H1 (cell line): ENCODE data around the gene MAPT. TPM values are rescaled to one million over a fixed set of nuclear protein-coding genes. Genes with fewer than 3 reads are reported as not detected.

ENCODE experiments used
- CTCF ChIA-PET: fragments of 300-600 bp; sonication (Branson Sonifier 250); formaldehyde crosslinking; loops from one replicate; lab custom pipeline; 2021; ENCODE audit not compliant: partially characterized antibody; lab: Charles Lee
- POLR2A ChIA-PET: fragments of 300-600 bp; sonication (Branson Sonifier 250); formaldehyde crosslinking; loops from one replicate; lab custom pipeline; 2021; ENCODE audit warnings: inconsistent platforms; ENCODE audit not compliant: partially characterized antibody; lab: Charles Lee
- DNase-seq, 2 experiments: peaks; one replicate each; pipeline versions ENCODE4 v3.0.0 to v3.0.0-alpha.2; 2010 to 2022; ENCODE audit warnings: low spot score in 2 of 2, low read depth in 1 of 2, mixed read lengths in 1 of 2
- FAIRE-seq: peaks from 2 replicates; lab custom pipeline; 2011; peaks lifted over from hg19 to GRCh38; lab: Jason Lieb, UNC
- H2AFZ ChIP-seq: 2 replicates; pipeline ENCODE4 v1.8.1; 2012; ENCODE audit warnings: low read length, inconsistent platforms
- H2AK5ac ChIP-seq: 2 replicates; pipeline ENCODE4 v1.6.1; 2013; ENCODE audit warnings: low read depth, low read length
- H2BK120ac ChIP-seq: replicated peaks from 2 replicates; pipeline ENCODE3; 2013; ENCODE audit warnings: low read depth, low read length, inconsistent platforms
- H2BK12ac ChIP-seq: 2 replicates; pipeline ENCODE4 v1.6.1; 2013; ENCODE audit warnings: low read depth, low read length
- H2BK15ac ChIP-seq: 2 replicates; pipeline ENCODE4 v1.6.1; 2013; ENCODE audit warnings: low read length
- H2BK20ac ChIP-seq: 2 replicates; pipeline ENCODE4 v1.6.1; 2013; ENCODE audit warnings: low read length
- H2BK5ac ChIP-seq: 2 replicates; pipeline ENCODE4 v1.6.1; 2013; ENCODE audit warnings: low read depth, low read length
- H3K14ac ChIP-seq: 2 replicates; pipeline ENCODE4 v1.6.1; 2013; ENCODE audit warnings: inconsistent platforms; ENCODE audit not compliant: insufficient read length
- H3K18ac ChIP-seq: 2 replicates; pipeline ENCODE4 v1.6.1; 2013; ENCODE audit warnings: low read length; ENCODE audit errors: extremely low read depth
- H3K23ac ChIP-seq: 2 replicates; pipeline ENCODE4 v1.6.1; 2013; ENCODE audit warnings: inconsistent platforms; ENCODE audit not compliant: insufficient read length
- H3K23me2 ChIP-seq: 2 replicates; pipeline ENCODE4 v1.6.1; 2013; ENCODE audit warnings: low read depth, low read length
- H3K27ac ChIP-seq: 2 replicates; pipeline ENCODE4 v1.6.1; 2011; ENCODE audit warnings: low read depth, low read length, inconsistent platforms
- H3K27me3 ChIP-seq, 4 experiments: replicated peaks in 1 of 4; 1 replicate in 1 of 4; 2 replicates in 3 of 4; pipeline versions ENCODE4 v1.6.1 to v1.8.1; 2011 to 2013; ENCODE audit warnings: low read length in 3 of 4, mild to moderate bottlenecking in 3 of 4, inconsistent platforms in 2 of 4, mixed read lengths in 2 of 4, moderate library complexity in 1 of 4; ENCODE audit not compliant: control insufficient read depth in 3 of 4, insufficient read depth in 3 of 4; ENCODE audit errors: extremely low read depth in 1 of 4
- H3K36me3 ChIP-seq, 4 experiments: 2 replicates each; pipeline versions ENCODE4 v1.6.1 to v1.8.1; 2011 to 2013; ENCODE audit warnings: mild to moderate bottlenecking in 4 of 4, low read length in 3 of 4, moderate library complexity in 2 of 4, control low read depth in 1 of 4, inconsistent platforms in 1 of 4; ENCODE audit not compliant: insufficient read depth in 4 of 4, control insufficient read depth in 2 of 4
- H3K4ac ChIP-seq: replicated peaks from 2 replicates; pipeline ENCODE3; 2013; ENCODE audit warnings: low read length, low read depth, mixed read lengths, inconsistent platforms; ENCODE audit not compliant: insufficient read length
- H3K4me1 ChIP-seq, 4 experiments: replicated peaks in 1 of 4; 1 replicate in 1 of 4; 2 replicates in 3 of 4; pipeline versions ENCODE4 v1.6.1 to v1.8.1; 2011 to 2013; ENCODE audit warnings: low read length in 3 of 4, inconsistent platforms in 2 of 4, mixed read lengths in 1 of 4; ENCODE audit not compliant: insufficient read depth in 4 of 4, control insufficient read depth in 3 of 4
- H3K4me2 ChIP-seq, 2 experiments: 2 replicates each; pipeline versions ENCODE4 v1.6.1 to v1.8.1; 2011 to 2013; ENCODE audit warnings: low read depth in 2 of 2, low read length in 2 of 2, control low read depth in 1 of 2, inconsistent platforms in 1 of 2, mild to moderate bottlenecking in 1 of 2; ENCODE audit not compliant: insufficient read depth in 1 of 2
- H3K4me3 ChIP-seq, 4 experiments: fragments of 200-600, 300-600 bp in 1 of 4; sonication (generic), shearing (Covaris generic), sonication (Bioruptor Twin) in 1 of 4; 2 replicates each; pipeline versions ENCODE4 v1.5.1 to v1.8.1; 2011 to 2016; ENCODE audit warnings: low read length in 4 of 4, low read depth in 3 of 4, control low read depth in 2 of 4, inconsistent platforms in 2 of 4, mild to moderate bottlenecking in 2 of 4, mixed read lengths in 1 of 4, moderate library complexity in 1 of 4; ENCODE audit not compliant: insufficient read depth in 2 of 4; ENCODE audit errors: extremely low read depth in 1 of 4
- H3K56ac ChIP-seq: replicated peaks from 2 replicates; pipeline ENCODE3; 2013; ENCODE audit warnings: low read depth, mild to moderate bottlenecking, mixed read lengths, low read length, inconsistent platforms; ENCODE audit not compliant: insufficient read length
- H3K79me1 ChIP-seq: 2 replicates; pipeline ENCODE4 v1.6.1; 2013; ENCODE audit warnings: low read depth, low read length, control low read depth
- H3K79me2 ChIP-seq, 2 experiments: 2 replicates each; pipeline versions ENCODE4 v1.6.1 to v1.8.1; 2012 to 2013; ENCODE audit warnings: low read length in 2 of 2, mild to moderate bottlenecking in 2 of 2, inconsistent platforms in 1 of 2; ENCODE audit not compliant: insufficient read depth in 2 of 2, control insufficient read depth in 1 of 2
- H3K9ac ChIP-seq, 4 experiments: replicated peaks in 1 of 4; 1 replicate in 1 of 4; 2 replicates in 3 of 4; pipeline versions ENCODE4 v1.6.1 to v1.8.1; 2011 to 2013; ENCODE audit warnings: low read depth in 3 of 4, low read length in 3 of 4, control low read depth in 2 of 4, mild to moderate bottlenecking in 2 of 4, moderate library complexity in 2 of 4, inconsistent platforms in 1 of 4; ENCODE audit errors: extremely low read depth in 1 of 4
- H3K9me3 ChIP-seq, 2 experiments: 2 replicates each; pipeline versions ENCODE4 v1.6.1 to v1.8.1; 2012 to 2013; ENCODE audit warnings: mild to moderate bottlenecking in 2 of 2, moderate library complexity in 2 of 2, control low read depth in 1 of 2, inconsistent platforms in 1 of 2, low read depth in 1 of 2, low read length in 1 of 2, mixed read lengths in 1 of 2; ENCODE audit not compliant: insufficient read depth in 2 of 2
- H4K20me1 ChIP-seq, 2 experiments: replicated peaks in 1 of 2; 2 replicates each; pipeline versions ENCODE3 to v1.8.1; 2011 to 2013; ENCODE audit warnings: inconsistent platforms in 2 of 2, low read length in 2 of 2, mild to moderate bottlenecking in 1 of 2; ENCODE audit not compliant: insufficient read depth in 2 of 2, control insufficient read depth in 1 of 2
- H4K5ac ChIP-seq: 2 replicates; pipeline ENCODE4 v1.6.1; 2013; ENCODE audit warnings: low read length, low read depth, mixed read lengths, inconsistent platforms; ENCODE audit not compliant: insufficient read length
- H4K8ac ChIP-seq: 2 replicates; pipeline ENCODE4 v1.8.0; 2013; ENCODE audit warnings: mild to moderate bottlenecking, moderate library complexity, low read length, inconsistent platforms; ENCODE audit not compliant: insufficient read depth; ENCODE audit errors: extremely low read depth
- H4K91ac ChIP-seq: replicated peaks from 2 replicates; pipeline ENCODE3; 2013; ENCODE audit warnings: low read length, mixed read lengths, inconsistent platforms; ENCODE audit not compliant: insufficient read length
- CBX5 ChIP-seq: fragments of 300-800, 300-1000 bp; sonication (generic); IDR thresholded peaks from 2 replicates; pipeline ENCODE4 v1.7.1; 2016; ENCODE audit warnings: antibody characterized with exemption, low read length, low read depth
- CBX8 ChIP-seq: fragments of 300-800, 300-1000 bp; sonication (generic); IDR thresholded peaks from 2 replicates; pipeline ENCODE4 v1.7.1; 2016; ENCODE audit warnings: low read depth, low read length, borderline replicate concordance
- CHD1 ChIP-seq: IDR thresholded peaks from 2 replicates; pipeline ENCODE4 v1.6.1; 2012; ENCODE audit warnings: low read depth, low read length, improper control_type of control experiment
- CHD2 ChIP-seq: IDR thresholded peaks from 2 replicates; pipeline ENCODE4 v1.6.1; 2012; ENCODE audit warnings: low read length, improper control_type of control experiment
- CREB1 ChIP-seq: IDR thresholded peaks from 2 replicates; pipeline ENCODE4 v1.6.1; 2012; ENCODE audit warnings: inconsistent platforms
- CTBP2 ChIP-seq: IDR thresholded peaks from 2 replicates; pipeline ENCODE4 v1.7.0; 2011; ENCODE audit warnings: borderline replicate concordance, mild to moderate bottlenecking, moderate library complexity, mixed read lengths, low read length; ENCODE audit not compliant: insufficient read depth, insufficient read length
- EZH2 ChIP-seq: fragments of 200-600 bp; sonication (generic); IDR thresholded peaks from 2 replicates; pipeline ENCODE4 v1.7.1; 2012; ENCODE audit warnings: low read depth, mild to moderate bottlenecking, moderate library complexity, low read length, inconsistent platforms; ENCODE audit not compliant: severe bottlenecking
- FOSL1 ChIP-seq: IDR thresholded peaks from 2 replicates; pipeline ENCODE4 v1.6.1; 2011; ENCODE audit warnings: mild to moderate bottlenecking, low read depth, low read length, moderate library complexity; ENCODE audit not compliant: insufficient read depth
- GTF2F1 ChIP-seq: IDR thresholded peaks from 2 replicates; pipeline ENCODE4 v1.6.1; 2012; ENCODE audit warnings: low read depth, low read length, improper control_type of control experiment, borderline replicate concordance
- KDM5A ChIP-seq: fragments of 200-600 bp; IDR thresholded peaks from 2 replicates; pipeline ENCODE4 v1.7.1; 2012; ENCODE audit warnings: mild to moderate bottlenecking, low read length, inconsistent platforms, mixed read lengths
- NRF1 ChIP-seq: IDR thresholded peaks from 2 replicates; pipeline ENCODE4 v1.6.1; 2011; ENCODE audit warnings: mild to moderate bottlenecking, low read depth, low read length, improper control_type of control experiment
- RFX5 ChIP-seq: IDR thresholded peaks from 2 replicates; pipeline ENCODE4 v1.6.1; 2011; ENCODE audit warnings: low read depth, low read length, improper control_type of control experiment, borderline replicate concordance
- RNF2 ChIP-seq: fragments of 200-900, 300-1000 bp; sonication (generic); IDR thresholded peaks from 2 replicates; pipeline ENCODE4 v1.7.1; 2016; ENCODE audit warnings: borderline replicate concordance, low read depth, mild to moderate bottlenecking, antibody characterized with exemption, low read length; ENCODE audit not compliant: poor library complexity, severe bottlenecking; ENCODE audit errors: missing control alignments
- SRF ChIP-seq: IDR thresholded peaks from 2 replicates; pipeline ENCODE4 v1.6.1; 2011; ENCODE audit warnings: mild to moderate bottlenecking, low read depth, low read length, moderate library complexity
- TBP ChIP-seq: IDR thresholded peaks from 2 replicates; pipeline ENCODE4 v1.6.1; 2011; ENCODE audit warnings: low read depth, low read length, improper control_type of control experiment
- WGBS, 2 experiments: shearing (Covaris generic) in 1 of 2; methylation state at CpG; one replicate each; pipeline versions ENCODE4 v1.1.6 to v1.1.7; 2013 to 2015; ENCODE audit warnings: low lambda C conversion rate in 2 of 2, mixed read lengths in 2 of 2, inconsistent platforms in 1 of 2, low coverage in 1 of 2, missing lambda C conversion rate in 1 of 2; ENCODE audit not compliant: insufficient replicate concordance in 2 of 2, insufficient coverage in 1 of 2, insufficient read length in 1 of 2; ENCODE audit errors: extremely low coverage in 1 of 2, missing lambda C conversion rate in 1 of 2; 5-methylcytosine and 5-hydroxymethylcytosine counted together
- polyA plus RNA-seq, 7 experiments: library from polyadenylated mRNA; depleted of rRNA in 3 of 7; stranded (reverse) in 5 of 7; unstranded in 2 of 7; fragments of >200 nt in 5 of 7; fragments of 200-250 nt in 2 of 7; gene quantifications; 1 replicate in 5 of 7; 2 replicates in 1 of 7; 4 replicates in 1 of 7; pipeline versions ENCODE4 v1.2.1 to v1.2.3, GENCODE V29; 2011 to 2013; ENCODE audit warnings: missing spikeins in 2 of 7, mixed read lengths in 2 of 7
- total RNA-seq: library from RNA; stranded (reverse); fragmentation: NEBNext Ultra II Directional; extraction: Animal tissue kit (Norgen Biotek cat#: 25700); gene quantifications from 2 replicates; pipeline ENCODE4 v1.2.1, GENCODE V29; 2021

MAPT gene
- total and polyA plus RNA-seq, 2 of the 8 experiments (the other 6 are each of a cell fraction or from before 2014, with no cell fraction given), result 0.54 to 1.7 TPM

DNA sequence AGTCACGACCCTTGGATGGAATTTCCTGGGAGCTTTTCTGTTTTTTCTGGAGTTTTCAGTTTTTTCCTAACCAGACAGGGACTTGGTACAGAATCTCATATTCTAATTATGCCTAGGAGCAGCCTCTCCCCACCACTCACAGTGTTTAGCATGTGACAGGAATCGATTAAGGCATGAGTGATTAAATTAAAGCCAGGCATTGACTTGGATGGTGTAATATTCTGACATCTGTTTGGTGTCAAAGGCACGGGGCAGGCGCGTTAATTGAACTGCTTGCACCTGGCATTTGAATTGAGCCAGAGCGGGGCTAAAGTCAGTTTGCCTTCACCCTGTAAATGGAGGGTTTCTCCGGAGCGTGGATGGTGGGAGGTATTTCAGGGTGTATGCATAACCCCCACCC is 11.9 kb downstream of the MAPT start:
- Histone ChIP-seq H3K4me2 (no peak overlapping the region), H2AK5ac (no peak overlapping the region), H3K79me2 (no peaks in the 10 kb centered on the region), H4K91ac (no peak overlapping the region), H3K9me3 (no peaks in the 10 kb centered on the region), H3K4ac (no peak overlapping the region), H2AFZ (no peak overlapping the region), H4K5ac (no peak overlapping the region), H2BK5ac (no peak overlapping the region), H2BK20ac (no peak overlapping the region), H3K27ac (no peak overlapping the region), H3K18ac (no peak overlapping the region), H3K23me2 (no peaks in the 10 kb centered on the region), H2BK15ac (no peak overlapping the region), H3K4me3 (no peak overlapping the region), H2BK120ac (no peak overlapping the region), H3K23ac (no peak overlapping the region), H3K36me3 (no peaks in the 10 kb centered on the region), H4K20me1 (no peaks in the 10 kb centered on the region), H3K14ac (no peak overlapping the region), H3K4me1 (peaks cover 0 to 7% (median 4%) of the 10 kb centered on the region in 4 experiments), H4K8ac (no peak overlapping the region), H3K27me3 (no peaks in the 10 kb centered on the region), H2BK12ac (0 out of 2 replicates have a peak overlapping the region, but pooled peaks have one; percentile 71), H3K79me1 (no peaks in the 10 kb centered on the region), H3K56ac (no peak overlapping the region), H3K9ac (no peak overlapping the region)
- FAIRE-seq (no peak), DNase-seq (no peak)
- ChIA-PET CTCF (interaction anchor here (1.0 to 2.7 kb wide), 7 partner anchors 9 to 190 kb away, joined by 3 to 9 read pairs (median 4); partner anchors contain the start of gene MAPT), POLR2A (interaction anchor here (1.7 kb wide), 1 partner anchor 9 kb away, joined by 6 read pairs; no protein-coding TSS in a partner anchor)
- WGBS, 2 experiments, result 86% methylated on average over 8 of the region's 8 CpGs; no CpG with 5 or more reads in 1 of the 2 experiments
- no peak for TF ChIP-seq CTBP2
- TF ChIP-seq TBP, result no peak
- no peak for TF ChIP-seq CREB1
- no peak for TF ChIP-seq KDM5A
- no peak for TF ChIP-seq GTF2F1
- TF ChIP-seq SRF, result no peak
- TF ChIP-seq EZH2, result no peak
- no peak for TF ChIP-seq CHD2
- TF ChIP-seq CBX8, result no peak
- no peak for TF ChIP-seq RFX5
- no peak for TF ChIP-seq CHD1
- TF ChIP-seq CBX5, result no peak
- no peak for TF ChIP-seq FOSL1
- no peak for TF ChIP-seq NRF1
- no peak for TF ChIP-seq RNF2
